GM18870 (cell line): ENCODE data around the gene NDUFAF5.

Experiments used
- ATAC-seq: cut with Tn5 transposase; IDR thresholded peaks from one replicate; pipeline ENCODE4 v1.9.1; 2021; ENCODE audit warnings: moderate library complexity; ENCODE audit not compliant: unreplicated experiment

The NDUFAF5 gene

DNA sequence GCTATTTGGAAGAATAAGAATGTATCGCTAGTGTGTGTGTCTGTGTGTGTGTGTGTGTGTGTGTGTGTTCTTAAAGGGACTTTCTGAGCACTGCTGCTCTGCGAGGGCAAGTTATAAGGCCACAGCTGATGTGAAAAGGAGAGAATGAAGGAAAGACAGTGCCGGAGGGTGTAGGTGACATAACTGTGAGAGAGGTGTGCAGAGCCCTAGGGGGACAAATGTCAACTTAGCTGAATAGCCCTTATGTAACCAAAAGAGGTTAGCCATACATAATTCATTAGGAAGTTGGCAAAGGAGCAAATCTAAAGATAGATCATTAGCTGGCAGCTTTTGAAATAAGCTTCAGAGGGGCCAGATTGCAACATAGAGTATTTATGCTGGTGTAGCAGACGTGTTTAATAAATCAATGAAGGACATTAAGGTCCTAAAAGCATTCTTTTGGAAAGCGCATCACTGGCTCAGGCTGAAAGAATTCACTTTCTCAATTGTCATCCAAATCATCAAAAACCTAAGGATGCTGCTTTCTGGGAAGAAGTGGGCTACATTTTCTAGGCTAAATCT is 81.0 kb downstream of the NDUFAF5 start:
- no peak for ATAC-seq

DNA sequence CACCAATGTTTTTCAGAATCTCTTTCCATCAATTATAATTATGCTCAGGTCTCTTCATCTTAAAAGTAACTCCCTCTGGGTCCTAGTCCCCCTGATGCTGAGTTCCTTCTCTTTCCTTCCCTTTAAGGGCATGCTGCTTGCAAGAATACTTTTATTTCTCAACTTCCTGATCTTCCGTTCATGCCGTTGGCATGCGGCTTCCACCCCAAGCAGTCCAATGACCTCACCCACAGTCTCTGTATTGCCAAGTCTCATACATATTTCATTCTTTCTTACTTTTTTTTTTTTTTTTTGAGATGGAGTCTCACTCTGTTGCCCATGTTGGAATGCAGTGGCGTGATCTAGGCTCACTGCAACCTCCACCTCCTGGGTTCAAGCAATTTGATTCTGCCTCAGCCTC is 83.5 kb downstream of the NDUFAF5 start:
- ATAC-seq: no peak

GRCh38 chr20:13870170-13870748 is 85.4 kb downstream of the NDUFAF5 start:
- no peak for ATAC-seq
